GM21528 (cell line): ENCODE results near the gene RNPS1.

Source experiments
- ATAC-seq: cut with Tn5 transposase; IDR thresholded peaks from one replicate; pipeline ENCODE4 v1.9.1; 2021; ENCODE audit warnings: mild to moderate bottlenecking, moderate library complexity; ENCODE audit not compliant: unreplicated experiment, low FRiP score

RNPS1 gene

GRCh38 chr16:2237493-2238149 lies 30.3 kb downstream of the RNPS1 start:
- no peak for ATAC-seq

- no peak for ATAC-seq
Observed at GRCh38 chr16:2237102-2237482, 30.8 kb downstream of the RNPS1 start.

- no peak for ATAC-seq
Observed at GRCh38 chr16:2236337-2237101, 31.4 kb downstream of the RNPS1 start, which contains the start of gene DNASE1L2. Gene DNASE1L2, plus strand, starts transcription at chr16:2236444. Its CDS starts 373 bp downstream, at chr16:2236817.

DNA sequence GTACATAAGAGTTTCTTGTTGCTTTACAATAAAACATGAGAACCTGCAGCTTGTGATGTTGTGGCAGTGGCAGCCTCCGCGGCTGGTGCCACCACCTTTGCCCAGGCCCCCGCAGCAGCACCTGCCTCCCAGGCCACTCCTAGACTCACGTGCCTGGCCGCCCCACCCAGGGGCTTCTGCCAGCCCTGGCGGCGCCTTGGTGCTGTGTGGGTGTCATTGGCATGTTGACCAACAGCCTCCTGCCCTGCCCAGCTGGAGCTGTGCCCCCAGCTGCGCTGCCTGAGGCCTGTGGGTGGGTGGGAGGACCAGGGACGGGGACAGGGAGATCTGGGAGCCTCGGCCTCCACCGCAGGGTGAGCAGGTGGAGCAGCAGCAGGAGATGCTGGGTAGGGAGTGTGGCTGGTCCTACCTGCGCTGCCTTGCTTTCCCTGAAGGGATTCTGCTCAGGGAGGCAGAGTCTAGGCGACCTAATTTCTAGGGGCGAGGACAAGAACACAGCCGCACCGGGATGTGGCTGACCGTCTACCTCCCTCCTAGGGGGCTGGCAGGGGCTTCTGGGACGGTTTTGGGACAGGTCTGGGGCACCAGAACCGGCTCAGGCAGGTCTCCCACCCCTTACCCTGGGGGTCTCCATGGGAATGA lies 32.1 kb downstream of the RNPS1 start:
- no peak for ATAC-seq

GRCh38 chr16:2235234-2235651 lies 32.7 kb downstream of the RNPS1 start:
- ATAC-seq = no peak

GRCh38 chr16:2234813-2235170 lies 33.1 kb downstream of the RNPS1 start:
- no peak for ATAC-seq

DNA sequence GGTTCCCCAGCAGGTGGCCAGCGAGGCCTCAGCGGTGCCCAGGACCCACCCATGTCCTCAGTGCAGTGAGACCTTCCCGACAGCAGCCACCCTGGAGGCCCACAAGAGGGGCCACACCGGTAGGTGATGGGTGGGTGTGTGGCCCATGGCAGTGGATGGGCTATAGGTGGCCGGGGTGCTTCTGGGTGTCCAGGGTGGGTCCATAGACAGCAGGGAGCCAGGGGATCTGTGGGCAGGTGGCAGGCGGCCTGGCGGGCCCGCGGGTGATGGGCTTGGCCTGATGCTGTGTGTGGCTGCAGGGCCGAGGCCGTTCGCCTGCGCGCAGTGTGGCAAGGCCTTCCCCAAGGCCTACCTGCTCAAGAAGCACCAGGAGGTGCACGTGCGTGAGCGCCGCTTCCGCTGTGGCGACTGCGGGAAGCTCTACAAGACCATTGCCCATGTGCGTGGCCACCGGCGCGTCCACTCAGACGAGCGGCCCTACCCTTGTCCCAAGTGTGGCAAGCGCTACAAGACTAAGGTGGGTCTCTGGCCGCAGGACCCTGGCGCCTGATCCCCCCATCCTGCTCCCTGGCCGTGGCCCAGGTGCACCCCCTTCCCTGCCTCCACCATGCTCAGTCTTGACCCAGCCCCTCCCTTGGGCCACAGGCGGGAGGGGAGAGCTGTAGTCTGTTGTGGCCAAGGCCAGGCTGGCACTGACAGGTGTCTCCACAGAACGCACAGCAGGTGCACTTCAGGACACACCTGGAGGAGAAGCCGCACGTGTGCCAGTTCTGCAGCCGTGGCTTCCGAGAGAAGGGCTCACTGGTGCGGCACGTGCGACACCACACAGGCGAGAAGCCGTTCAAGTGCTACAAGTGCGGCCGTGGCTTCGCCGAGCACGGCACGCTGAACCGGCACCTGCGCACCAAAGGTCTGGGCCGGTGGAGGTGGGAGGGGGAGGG lies 33.8 kb downstream of the RNPS1 start:
- ATAC-seq = no peak

DNA sequence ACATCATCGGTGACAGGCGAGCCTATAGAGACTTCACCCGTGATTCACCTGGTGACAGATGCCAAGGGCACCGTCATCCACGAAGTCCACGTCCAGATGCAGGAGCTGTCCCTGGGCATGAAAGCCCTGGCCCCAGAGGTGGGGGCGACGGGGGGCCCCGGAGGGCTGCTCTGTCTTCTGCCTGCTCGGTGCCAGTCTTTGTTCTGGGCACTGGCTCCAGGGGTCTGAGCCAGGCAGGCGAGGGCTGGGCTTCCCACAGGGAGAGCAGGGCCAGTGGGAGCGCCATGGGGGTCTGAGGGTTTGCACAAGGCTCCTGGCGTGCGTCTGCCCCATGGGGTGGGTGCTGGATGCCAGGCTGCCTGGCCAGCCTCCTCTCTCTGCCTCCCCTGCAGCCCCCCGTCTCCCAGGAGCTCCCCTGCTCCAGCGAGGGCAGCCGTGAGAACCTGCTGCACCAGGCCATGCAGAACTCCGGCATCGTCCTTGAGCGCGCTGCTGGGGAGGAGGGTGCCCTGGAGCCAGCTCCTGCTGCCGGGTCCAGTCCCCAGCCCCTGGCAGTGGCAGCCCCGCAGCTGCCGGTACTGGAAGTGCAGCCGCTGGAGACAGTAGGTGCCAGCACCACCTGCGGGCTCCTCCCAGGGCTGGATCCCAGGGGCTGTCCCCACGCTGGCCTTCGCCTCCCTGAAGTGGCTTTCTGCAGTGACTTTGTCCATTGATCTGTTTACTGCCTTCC lies 34.7 kb downstream of the RNPS1 start:
- no peak for ATAC-seq

DNA sequence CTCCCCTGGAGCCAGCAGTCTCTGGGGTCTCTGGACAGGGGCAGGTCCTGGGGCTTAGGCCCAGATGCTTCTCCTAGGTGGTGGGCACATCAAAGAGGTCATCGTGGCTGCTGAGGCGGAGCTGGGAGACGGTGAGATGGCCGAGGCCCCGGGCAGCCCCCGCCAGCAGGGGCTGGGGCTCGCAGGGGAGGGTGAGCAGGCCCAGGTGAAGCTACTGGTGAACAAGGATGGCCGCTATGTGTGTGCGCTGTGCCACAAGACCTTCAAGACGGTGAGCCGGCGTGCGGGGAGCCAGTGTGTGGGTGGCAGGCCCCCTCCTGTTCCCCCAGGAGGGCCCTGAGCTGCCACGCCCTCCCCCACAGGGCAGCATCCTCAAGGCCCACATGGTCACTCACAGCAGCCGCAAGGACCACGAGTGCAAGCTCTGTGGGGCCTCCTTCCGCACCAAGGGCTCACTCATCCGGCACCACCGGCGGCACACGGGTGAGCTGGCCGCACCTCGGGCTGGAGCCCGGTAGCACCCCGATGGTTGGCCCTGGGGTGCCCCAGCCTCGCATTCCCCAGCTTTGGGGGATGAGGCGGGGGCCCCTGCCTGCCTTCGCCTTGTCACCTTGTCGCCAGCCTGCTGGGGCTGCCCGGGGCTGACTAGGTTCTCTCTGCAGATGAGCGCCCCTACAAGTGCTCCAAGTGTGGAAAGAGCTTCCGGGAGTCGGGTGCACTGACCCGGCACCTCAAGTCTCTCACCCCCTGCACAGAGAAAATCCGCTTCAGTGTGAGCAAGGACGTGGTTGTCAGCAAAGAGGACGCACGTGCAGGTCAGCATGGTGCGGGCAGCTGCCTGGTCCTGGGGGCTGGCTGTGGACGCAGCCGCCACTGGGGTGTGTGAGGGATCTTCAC lies 35.6 kb downstream of the RNPS1 start:
- no peak for ATAC-seq

DNA sequence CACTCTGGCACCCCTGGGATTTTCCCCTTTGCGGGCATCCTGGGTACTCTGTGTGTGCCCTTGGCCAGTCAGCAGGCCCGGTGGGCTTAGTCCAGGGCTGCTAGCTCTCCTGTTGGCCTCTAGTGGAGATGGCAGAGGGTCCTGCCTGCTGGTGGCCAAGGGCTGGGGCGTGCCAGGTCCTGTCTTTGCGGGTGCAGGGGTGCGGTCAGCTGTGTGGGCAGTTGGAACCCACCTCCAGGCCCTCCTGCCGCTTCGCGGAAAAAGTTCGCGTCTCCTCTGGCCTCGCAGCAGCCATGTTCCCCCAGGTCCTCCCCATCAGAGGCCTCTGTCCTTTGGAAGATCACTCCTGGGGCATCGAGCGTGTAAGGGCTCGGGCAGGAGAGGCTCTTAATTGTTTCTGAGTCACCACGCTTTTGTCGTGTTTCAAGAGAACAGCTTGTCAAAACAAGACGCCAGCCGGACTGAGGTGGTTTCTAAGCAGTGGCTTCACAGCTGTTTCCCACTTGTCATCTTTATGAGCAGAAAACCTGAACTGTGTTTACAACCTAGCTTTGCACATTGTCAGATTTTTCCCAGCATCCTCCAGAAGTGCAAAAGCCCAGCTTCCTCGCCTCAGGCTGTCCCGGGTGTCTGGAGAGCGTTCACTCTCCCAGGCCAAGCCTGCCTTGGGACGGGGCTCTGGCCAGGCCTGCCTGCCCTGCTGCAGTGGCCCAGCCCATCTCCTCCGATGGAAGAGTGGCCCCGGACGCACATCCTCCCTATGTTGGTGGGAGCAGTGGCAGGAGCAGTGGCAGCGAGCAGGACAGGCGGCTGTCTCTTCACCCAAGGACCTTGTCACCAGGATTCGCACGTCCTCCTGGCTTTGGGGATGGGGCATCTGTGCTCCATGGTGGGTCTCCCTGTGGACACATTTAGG lies 36.7 kb downstream of the RNPS1 start:
- no peak for ATAC-seq

DNA sequence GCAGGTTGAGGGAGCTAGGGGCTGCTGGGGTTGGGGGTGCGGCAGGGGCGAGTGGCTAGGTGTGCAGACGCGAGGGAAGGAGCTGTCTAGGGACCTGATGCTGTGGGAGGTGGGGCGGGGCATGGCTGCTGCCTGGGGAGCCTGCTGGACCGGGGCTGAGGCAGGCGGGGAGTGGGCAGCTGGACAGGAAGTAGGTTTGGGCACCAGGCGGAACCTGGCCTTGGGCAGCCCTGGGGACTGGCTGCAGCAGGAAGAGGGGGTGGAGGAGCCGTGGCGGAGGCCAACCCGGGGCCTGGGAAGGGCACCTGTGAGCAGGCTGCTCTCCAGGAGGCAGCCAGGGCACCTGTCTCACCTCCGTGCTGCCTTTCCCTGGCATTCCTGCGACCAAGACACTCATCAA lies 37.5 kb downstream of the RNPS1 start:
- no peak for ATAC-seq

GRCh38 chr16:2229632-2230250 lies 38.2 kb downstream of the RNPS1 start:
- ATAC-seq = no peak

DNA sequence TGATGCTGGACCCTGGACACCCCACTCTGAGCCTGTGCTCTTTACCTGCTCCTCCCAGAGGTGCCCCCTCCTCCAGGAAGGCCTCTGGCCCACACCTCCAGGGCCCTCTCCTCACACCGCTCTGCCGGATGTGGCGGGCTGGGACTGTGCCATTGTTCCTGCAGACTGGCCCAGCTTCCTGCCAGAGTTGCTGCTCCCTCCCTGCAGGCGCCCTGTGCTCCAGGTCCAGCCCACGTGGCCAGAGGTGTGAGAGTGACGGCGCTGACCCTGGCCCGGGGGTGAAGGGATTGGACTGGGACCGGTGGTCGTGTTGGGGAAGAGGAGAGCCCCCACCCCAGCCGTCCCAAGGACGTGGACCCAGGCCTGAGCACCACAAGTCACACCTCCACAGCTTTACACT lies 38.8 kb downstream of the RNPS1 start:
- ATAC-seq = no peak

- ATAC-seq = no peak
Observed at GRCh38 chr16:2228161-2228824, 39.6 kb downstream of the RNPS1 start.

DNA sequence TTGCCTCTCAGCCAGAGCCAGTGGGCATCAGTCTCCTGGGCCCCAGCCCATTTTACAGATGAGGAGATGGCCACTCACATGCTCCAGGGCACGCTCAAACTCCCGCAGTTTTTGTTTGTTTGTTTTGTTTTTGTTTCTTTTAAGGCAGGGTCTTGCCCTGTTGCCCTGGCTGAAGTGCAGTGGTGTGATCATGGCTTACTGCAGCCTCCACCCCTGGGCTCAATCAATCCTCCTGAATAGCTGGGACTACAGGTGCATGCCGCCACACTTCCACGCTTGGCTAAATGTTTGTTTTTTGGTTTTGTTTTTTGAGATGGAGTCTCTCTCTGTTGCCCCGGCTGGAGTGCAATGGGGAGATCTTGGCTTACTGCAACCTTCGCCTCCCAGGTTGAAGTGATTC lies 41.0 kb downstream of the RNPS1 start:
- no peak for ATAC-seq

GRCh38 chr16:2226245-2226793 lies 41.6 kb downstream of the RNPS1 start:
- ATAC-seq = no peak
